Activated naive CD8-positive, alpha-beta T cell treated with anti-CD3 and anti-CD28 coated beads for 36 hours (primary cell): ENCODE data around the gene TSFM. TPM values are rescaled to one million over a fixed set of nuclear protein-coding genes. Genes with fewer than 3 reads are reported as not detected.

Source experiments
- DNase-seq: peaks from one replicate; pipeline ENCODE4 v3.0.0; 2021
- H3K27ac Mint-ChIP-seq: one replicate; pipeline ENCODE4 v1.8.0; 2022; ENCODE audit warnings: mild to moderate bottlenecking, moderate library complexity, mixed read lengths
- H3K27me3 Mint-ChIP-seq: one replicate; pipeline ENCODE4 v1.8.0; 2022; ENCODE audit warnings: mild to moderate bottlenecking, mixed read lengths
- H3K36me3 Mint-ChIP-seq: one replicate; pipeline ENCODE4 v1.8.0; 2021; ENCODE audit warnings: mild to moderate bottlenecking, mixed read lengths
- H3K4me1 Mint-ChIP-seq: one replicate; pipeline ENCODE4 v1.8.0; 2021; ENCODE audit warnings: mixed read lengths
- H3K4me3 Mint-ChIP-seq: one replicate; pipeline ENCODE4 v1.8.0; 2022; ENCODE audit warnings: mild to moderate bottlenecking, moderate library complexity, mixed read lengths
- H3K9me3 Mint-ChIP-seq: one replicate; pipeline ENCODE4 v1.8.0; 2022; ENCODE audit warnings: mixed read lengths
- total RNA-seq, 2 experiments: library from RNA; stranded (reverse); gene quantifications; one replicate each; pipeline ENCODE4 v1.2.3, GENCODE V29; 2021

TSFM gene
- total RNA-seq, 2 experiments from 2014 or later: 67.7 to 74.7 TPM

- peak; percentile 86 for DNase-seq
- Mint-ChIP-seq H3K4me1 (peaks cover 50% of the 10 kb centered on the region), H3K4me3 (peak within 1 kb of the TSS; percentile 87)
These were observed 28.0 kb upstream of the TSFM start, which contains the start of gene MARCHF9 for GRCh38 chr12:57754411-57755193. MARCHF9 (plus strand) TSS chr12:57755103; CDS start chr12:57755529, 426 bp downstream.

GRCh38 chr12:57755194-57755453 is 27.5 kb upstream of the TSFM start:
- no peaks in the 10 kb centered on the region for H3K27me3 Mint-ChIP-seq
- H3K36me3 Mint-ChIP-seq: peaks cover 33% of the 10 kb centered on the region
- H3K27ac Mint-ChIP-seq: no peak overlapping the region
- no peak overlapping the region for H3K4me3 Mint-ChIP-seq
- H3K9me3 Mint-ChIP-seq: no peaks in the 10 kb centered on the region
- DNase-seq: no peak
- peaks cover 49% of the 10 kb centered on the region for H3K4me1 Mint-ChIP-seq

More at GRCh38 chr12:57754411-57755193, 28.0 kb upstream of the TSFM start, which contains the start of gene MARCHF9:
- Mint-ChIP-seq H3K9me3 (no peaks in the 10 kb centered on the region), H3K27me3 (no peaks in the 10 kb centered on the region), H3K27ac (peak within 1 kb of the TSS; percentile 55), H3K36me3 (peaks cover 31% of the 10 kb centered on the region)

- Mint-ChIP-seq H3K4me1 (peaks cover 43% of the 10 kb centered on the region), H3K9me3 (no peaks in the 10 kb centered on the region), H3K36me3 (peaks cover 27% of the 10 kb centered on the region), H3K27me3 (no peaks in the 10 kb centered on the region), H3K4me3 (peak overlapping the region; percentile 87), H3K27ac (no peak overlapping the region)
- DNase-seq: peak; percentile 42
These were observed 26.9 kb upstream of the TSFM start for GRCh38 chr12:57755454-57756372.

GRCh38 chr12:57756406-57757341 is 25.9 kb upstream of the TSFM start:
- Mint-ChIP-seq H3K9me3 (no peaks in the 10 kb centered on the region), H3K36me3 (peaks cover 25% of the 10 kb centered on the region), H3K27ac (peak overlapping the region; percentile 51), H3K4me1 (peaks cover 39% of the 10 kb centered on the region), H3K27me3 (no peaks in the 10 kb centered on the region), H3K4me3 (peak overlapping the region; percentile 87)
- DNase-seq: peak; percentile 78

GRCh38 chr12:57757771-57758170 is 24.8 kb upstream of the TSFM start:
- no peak overlapping the region for H3K4me3 Mint-ChIP-seq
- peaks cover 39% of the 10 kb centered on the region for H3K4me1 Mint-ChIP-seq
- DNase-seq: no peak
- H3K36me3 Mint-ChIP-seq: peaks cover 21% of the 10 kb centered on the region
- H3K27me3 Mint-ChIP-seq: no peaks in the 10 kb centered on the region
- H3K27ac Mint-ChIP-seq: no peak overlapping the region
- no peaks in the 10 kb centered on the region for H3K9me3 Mint-ChIP-seq

- H3K9me3 Mint-ChIP-seq: no peaks in the 10 kb centered on the region
- no peaks in the 10 kb centered on the region for H3K27me3 Mint-ChIP-seq
- no peak overlapping the region for H3K4me3 Mint-ChIP-seq
- no peak overlapping the region for H3K27ac Mint-ChIP-seq
- H3K36me3 Mint-ChIP-seq: peaks cover 29% of the 10 kb centered on the region
- peaks cover 39% of the 10 kb centered on the region for H3K4me1 Mint-ChIP-seq
- DNase-seq: no peak
These were observed 23.8 kb upstream of the TSFM start for GRCh38 chr12:57758552-57759359.

- H3K4me3 Mint-ChIP-seq: no peak overlapping the region
- peaks cover 34% of the 10 kb centered on the region for H3K36me3 Mint-ChIP-seq
These were observed 23.1 kb upstream of the TSFM start for GRCh38 chr12:57759360-57759980.

GRCh38 chr12:57760347-57760982 is 22.1 kb upstream of the TSFM start:
- Mint-ChIP-seq H3K9me3 (no peaks in the 10 kb centered on the region), H3K27me3 (no peaks in the 10 kb centered on the region), H3K4me3 (no peak overlapping the region), H3K4me1 (peaks cover 40% of the 10 kb centered on the region), H3K36me3 (peaks cover 38% of the 10 kb centered on the region), H3K27ac (no peak overlapping the region)
- DNase-seq: no peak

More at GRCh38 chr12:57759360-57759980, 23.1 kb upstream of the TSFM start:
- H3K27ac Mint-ChIP-seq: no peak overlapping the region
- H3K4me1 Mint-ChIP-seq: peaks cover 37% of the 10 kb centered on the region
- no peaks in the 10 kb centered on the region for H3K9me3 Mint-ChIP-seq
- DNase-seq: peak; percentile 39
- H3K27me3 Mint-ChIP-seq: no peaks in the 10 kb centered on the region

- H3K9me3 Mint-ChIP-seq: no peaks in the 10 kb centered on the region
- H3K27me3 Mint-ChIP-seq: no peaks in the 10 kb centered on the region
- no peak overlapping the region for H3K27ac Mint-ChIP-seq
- DNase-seq: no peak
- H3K4me3 Mint-ChIP-seq: no peak overlapping the region
- peaks cover 38% of the 10 kb centered on the region for H3K36me3 Mint-ChIP-seq
- peaks cover 40% of the 10 kb centered on the region for H3K4me1 Mint-ChIP-seq
These were observed 21.1 kb upstream of the TSFM start for GRCh38 chr12:57761391-57761998.

GRCh38 chr12:57762463-57762862 is 20.1 kb upstream of the TSFM start:
- H3K27me3 Mint-ChIP-seq: peaks cover 5% of the 10 kb centered on the region
- H3K9me3 Mint-ChIP-seq: no peaks in the 10 kb centered on the region
- H3K27ac Mint-ChIP-seq: no peak overlapping the region
- no peak for DNase-seq
- peaks cover 43% of the 10 kb centered on the region for H3K4me1 Mint-ChIP-seq
- H3K36me3 Mint-ChIP-seq: peaks cover 33% of the 10 kb centered on the region
- H3K4me3 Mint-ChIP-seq: no peak overlapping the region

GRCh38 chr12:57763881-57764661 is 18.5 kb upstream of the TSFM start:
- Mint-ChIP-seq H3K27me3 (peaks cover 5% of the 10 kb centered on the region), H3K4me1 (peaks cover 44% of the 10 kb centered on the region), H3K36me3 (peaks cover 44% of the 10 kb centered on the region), H3K27ac (peak overlapping the region; percentile 51), H3K9me3 (no peaks in the 10 kb centered on the region), H3K4me3 (peak overlapping the region; percentile 89)
- no peak for DNase-seq

- peak; percentile 29 for DNase-seq
These were observed 18.0 kb upstream of the TSFM start for GRCh38 chr12:57764662-57765002.

More at GRCh38 chr12:57764662-57765002, 18.0 kb upstream of the TSFM start:
- Mint-ChIP-seq H3K4me1 (peaks cover 42% of the 10 kb centered on the region), H3K9me3 (no peaks in the 10 kb centered on the region), H3K27me3 (peaks cover 5% of the 10 kb centered on the region), H3K36me3 (peaks cover 48% of the 10 kb centered on the region), H3K27ac (peak overlapping the region; percentile 79), H3K4me3 (peak overlapping the region; percentile 89)
